ENCODE data around the gene MAP1S.
"Not testable (repeated sequence)": the region's sequence is repeated elsewhere in the genome, so short reads cannot be mapped to it uniquely, and the experiment has no call there.

The MAP1S gene

DNA sequence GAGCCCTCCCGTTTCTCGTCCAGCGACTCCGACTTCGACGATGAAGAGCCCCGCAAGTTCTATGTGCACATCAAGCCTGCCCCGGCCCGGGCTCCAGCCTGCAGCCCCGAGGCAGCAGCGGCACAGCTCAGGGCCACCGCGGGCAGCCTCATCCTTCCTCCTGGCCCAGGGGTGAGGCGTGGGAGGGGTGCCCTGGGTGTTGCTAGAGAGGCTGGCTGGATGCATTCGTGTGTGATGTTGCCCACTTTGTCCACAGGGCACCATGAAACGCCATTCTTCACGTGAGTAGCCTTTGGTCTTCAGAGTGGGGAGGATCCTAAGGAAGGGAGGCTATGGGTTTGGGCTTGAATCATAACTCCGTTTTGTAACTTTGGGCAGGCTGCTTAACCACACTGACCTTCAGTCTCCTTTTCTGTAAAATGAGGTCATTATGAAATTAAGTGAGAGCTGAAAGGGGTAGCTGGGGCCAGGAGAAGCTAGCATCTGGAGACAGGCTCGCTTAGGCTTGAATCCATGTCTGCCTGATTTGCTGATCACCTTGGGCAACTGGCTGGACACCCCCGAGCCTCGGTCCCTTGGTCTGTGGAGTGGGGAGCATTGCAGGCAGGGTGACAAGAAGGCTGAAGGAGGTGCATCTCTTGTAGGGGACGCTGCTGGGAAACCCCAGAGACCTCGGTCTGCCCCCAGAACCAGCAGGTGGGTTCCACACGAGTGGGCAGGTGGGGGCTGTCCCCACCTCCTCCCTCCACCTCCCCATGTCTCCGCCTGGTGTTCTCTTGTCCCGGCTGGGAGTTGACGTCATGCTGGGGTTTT is 56.9 kb downstream of the MAP1S start:
- Histone ChIP-seq H3K27ac (ENCODE audit: low read length) (no peak overlapping the region), H3K4me2 (ENCODE audit: low read depth, low read length) (no peak overlapping the region), H4K20me1 (ENCODE audit: insufficient read depth, low read length) (no peaks in the 10 kb centered on the region), H3K4me3 (ENCODE audit: low read length) (no peak overlapping the region), H3K9ac (ENCODE audit: low read length) (no peak overlapping the region), H3K36me3 (replicated peaks; ENCODE audit: insufficient read depth, low read length) (no peaks in the 10 kb centered on the region), H3K9me3 (replicated peaks; ENCODE audit: insufficient read depth, low read length) (no peaks in the 10 kb centered on the region), H3F3A (ENCODE audit: insufficient read depth, low read length) (no peaks in the 10 kb centered on the region), H3K9me2 (replicated peaks; ENCODE audit: insufficient read depth, low read length) (no peaks in the 10 kb centered on the region), H3K4me1 (ENCODE audit: low read length) (no peaks in the 10 kb centered on the region), H2AFZ (ENCODE audit: low read length) (no peak overlapping the region), H3K79me2 (ENCODE audit: low read length) (no peaks in the 10 kb centered on the region), H3K27me3 (replicated peaks; ENCODE audit: insufficient read depth, low read length) (no peaks in the 10 kb centered on the region)
- TF ChIP-seq EZH2phosphoT487 (IDR thresholded peaks at IDR 0.05; ENCODE audit: low read length) (no peak), EZH2 (optimal IDR thresholded peaks at IDR 0.05; ENCODE audit: low read depth, low read length) (no peak)
- TF ChIP-seq, protein P1, sequence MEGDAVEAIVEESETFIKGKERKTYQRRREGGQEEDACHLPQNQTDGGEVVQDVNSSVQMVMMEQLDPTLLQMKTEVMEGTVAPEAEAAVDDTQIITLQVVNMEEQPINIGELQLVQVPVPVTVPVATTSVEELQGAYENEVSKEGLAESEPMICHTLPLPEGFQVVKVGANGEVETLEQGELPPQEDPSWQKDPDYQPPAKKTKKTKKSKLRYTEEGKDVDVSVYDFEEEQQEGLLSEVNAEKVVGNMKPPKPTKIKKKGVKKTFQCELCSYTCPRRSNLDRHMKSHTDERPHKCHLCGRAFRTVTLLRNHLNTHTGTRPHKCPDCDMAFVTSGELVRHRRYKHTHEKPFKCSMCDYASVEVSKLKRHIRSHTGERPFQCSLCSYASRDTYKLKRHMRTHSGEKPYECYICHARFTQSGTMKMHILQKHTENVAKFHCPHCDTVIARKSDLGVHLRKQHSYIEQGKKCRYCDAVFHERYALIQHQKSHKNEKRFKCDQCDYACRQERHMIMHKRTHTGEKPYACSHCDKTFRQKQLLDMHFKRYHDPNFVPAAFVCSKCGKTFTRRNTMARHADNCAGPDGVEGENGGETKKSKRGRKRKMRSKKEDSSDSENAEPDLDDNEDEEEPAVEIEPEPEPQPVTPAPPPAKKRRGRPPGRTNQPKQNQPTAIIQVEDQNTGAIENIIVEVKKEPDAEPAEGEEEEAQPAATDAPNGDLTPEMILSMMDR (IDR thresholded peaks at IDR 0.05; ENCODE audit: low read length), result no peak
- DNase-seq, result no peak

DNA sequence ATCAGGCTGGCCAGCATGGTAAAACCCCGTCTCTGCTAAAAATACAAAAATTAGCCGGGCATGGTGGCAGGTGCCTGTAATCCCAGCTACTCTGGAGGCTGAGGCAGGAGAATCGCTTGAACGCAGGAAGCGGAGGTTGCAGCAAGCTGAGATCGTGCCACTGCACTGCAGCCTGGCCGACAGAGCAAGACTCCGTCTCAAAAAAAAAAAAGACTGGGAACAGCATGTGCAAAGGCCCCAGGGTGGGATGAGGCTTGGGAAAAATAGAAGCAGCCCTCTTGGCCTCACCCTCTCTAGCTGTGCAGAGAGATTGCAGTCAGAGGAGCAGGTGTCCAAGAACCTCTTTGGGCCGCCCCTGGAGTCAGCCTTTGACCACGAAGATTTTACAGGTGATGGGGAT is 58.6 kb downstream of the MAP1S start:
- not testable (repeated sequence) for H3K4me3 ChIP-seq (ENCODE audit: low read length)

DNA sequence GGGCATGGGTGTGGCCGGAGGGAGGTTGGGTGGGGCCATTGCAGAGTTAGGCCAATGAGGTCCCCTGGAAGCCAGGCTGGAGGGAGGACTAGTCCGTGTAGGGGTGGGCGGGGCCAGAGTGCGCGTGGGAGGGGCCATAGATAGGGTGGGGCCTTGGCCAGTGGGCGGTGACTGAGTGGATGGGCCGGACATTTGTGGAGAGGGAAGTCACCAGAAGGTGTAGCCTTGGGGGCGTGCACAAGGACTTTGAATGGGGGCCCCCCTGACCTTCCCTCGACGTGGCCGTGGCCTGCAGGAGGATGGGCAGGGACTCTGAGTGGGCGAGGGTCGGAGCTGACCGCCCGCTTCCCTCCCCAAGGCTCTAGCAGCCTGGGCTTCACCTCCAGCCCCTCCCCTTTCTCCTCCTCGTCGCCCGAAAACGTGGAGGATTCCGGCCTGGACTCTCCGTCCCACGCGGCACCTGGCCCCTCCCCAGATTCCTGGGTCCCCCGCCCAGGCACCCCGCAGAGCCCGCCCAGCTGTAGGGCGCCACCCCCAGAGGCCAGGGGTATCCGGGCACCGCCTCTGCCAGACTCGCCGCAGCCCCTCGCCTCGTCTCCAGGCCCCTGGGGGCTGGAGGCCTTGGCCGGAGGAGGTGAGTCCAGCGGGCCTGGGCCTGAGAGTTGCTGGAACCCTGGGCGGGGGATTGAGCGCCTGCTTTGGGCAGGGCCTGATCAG is 59.1 kb downstream of the MAP1S start:
- Histone ChIP-seq H3K4me1 (ENCODE audit: low read length) (no peaks in the 10 kb centered on the region), H3K9me2 (replicated peaks; ENCODE audit: insufficient read depth, low read length) (no peaks in the 10 kb centered on the region), H4K20me1 (ENCODE audit: insufficient read depth, low read length) (no peaks in the 10 kb centered on the region), H3K27ac (ENCODE audit: low read length) (no peak overlapping the region), H3K9me3 (replicated peaks; ENCODE audit: insufficient read depth, low read length) (no peaks in the 10 kb centered on the region), H3K4me3 (ENCODE audit: low read length) (no peak overlapping the region), H3K79me2 (ENCODE audit: low read length) (no peaks in the 10 kb centered on the region), H3K4me2 (ENCODE audit: low read depth, low read length) (no peak overlapping the region), H3F3A (ENCODE audit: insufficient read depth, low read length) (no peaks in the 10 kb centered on the region), H3K9ac (ENCODE audit: low read length) (no peak overlapping the region), H3K36me3 (replicated peaks; ENCODE audit: insufficient read depth, low read length) (no peaks in the 10 kb centered on the region), H3K27me3 (replicated peaks; ENCODE audit: insufficient read depth, low read length) (no peaks in the 10 kb centered on the region), H2AFZ (ENCODE audit: low read length) (no peak overlapping the region)
- no peak for DNase-seq
- no peak for TF ChIP-seq EZH2 (optimal IDR thresholded peaks at IDR 0.05; ENCODE audit: low read depth, low read length)
- TF ChIP-seq EZH2phosphoT487 (IDR thresholded peaks at IDR 0.05; ENCODE audit: low read length), result no peak
- TF ChIP-seq, protein P1 (IDR thresholded peaks at IDR 0.05; ENCODE audit: low read length), result no peak

More for the DNA sequence above, 58.6 kb downstream of the MAP1S start:
- not testable (repeated sequence) for H3K27me3 ChIP-seq (replicated peaks; ENCODE audit: insufficient read depth, low read length); H4K20me1 ChIP-seq (ENCODE audit: insufficient read depth, low read length); H3K79me2 ChIP-seq (ENCODE audit: low read length); H3K9me2 ChIP-seq (replicated peaks; ENCODE audit: insufficient read depth, low read length); DNase-seq; H3K9me3 ChIP-seq (replicated peaks; ENCODE audit: insufficient read depth, low read length); H3K9ac ChIP-seq (ENCODE audit: low read length); H3K4me2 ChIP-seq (ENCODE audit: low read depth, low read length); H3K27ac ChIP-seq (ENCODE audit: low read length); H2AFZ ChIP-seq (ENCODE audit: low read length); H3F3A ChIP-seq (ENCODE audit: insufficient read depth, low read length); H3K36me3 ChIP-seq (replicated peaks; ENCODE audit: insufficient read depth, low read length); H3K4me1 ChIP-seq (ENCODE audit: low read length)
